Activated CD8-positive, alpha-beta memory T cell treated with anti-CD3 and anti-CD28 coated beads, Interleukin-2, amount 10 ng/mL, durations not matched to agents 7 days and 5 days (primary cell): Measurements from ENCODE around the gene ADCY2. TPM values are rescaled to one million over a fixed set of nuclear protein-coding genes. Genes with fewer than 3 reads are reported as not detected.

Experiments
- ATAC-seq: fragments of 150-1000 bp; cut with Tn5 transposase; one replicate; pipeline ENCODE4 v1.10.0; 2021; ENCODE audit warnings: moderate library complexity
- CTCF ChIA-PET: fragments of 350-600 bp; sonication (Branson Sonifier 250); formaldehyde crosslinking; loops from one replicate; lab custom pipeline; 2021; ENCODE audit warnings: antibody characterized with exemption; lab: Charles Lee
- DNase-seq: peaks from one replicate; pipeline ENCODE4 v3.0.0-alpha.2; 2020
- H3K27ac Mint-ChIP-seq: one replicate; pipeline ENCODE4 v1.8.0; 2021; ENCODE audit warnings: mild to moderate bottlenecking, mixed read lengths
- H3K27me3 Mint-ChIP-seq: one replicate; pipeline ENCODE4 v1.8.0; 2021; ENCODE audit warnings: mixed read lengths
- H3K36me3 Mint-ChIP-seq: one replicate; pipeline ENCODE4 v1.8.0; 2021; ENCODE audit warnings: mild to moderate bottlenecking, mixed read lengths
- H3K4me1 Mint-ChIP-seq: one replicate; pipeline ENCODE4 v1.8.0; 2021; ENCODE audit warnings: mixed read lengths
- H3K4me3 Mint-ChIP-seq: one replicate; pipeline ENCODE4 v1.8.0; 2021; ENCODE audit warnings: mild to moderate bottlenecking, moderate library complexity, mixed read lengths
- H3K9me3 Mint-ChIP-seq: one replicate; pipeline ENCODE4 v1.8.0; 2022; ENCODE audit warnings: low read depth, mixed read lengths
- total RNA-seq, 2 experiments: library from RNA; stranded (reverse); gene quantifications; one replicate each; pipeline ENCODE4 v1.2.3, GENCODE V29; 2021

ADCY2 gene
- total RNA-seq, 2 experiments from 2014 or later: not detected

DNA sequence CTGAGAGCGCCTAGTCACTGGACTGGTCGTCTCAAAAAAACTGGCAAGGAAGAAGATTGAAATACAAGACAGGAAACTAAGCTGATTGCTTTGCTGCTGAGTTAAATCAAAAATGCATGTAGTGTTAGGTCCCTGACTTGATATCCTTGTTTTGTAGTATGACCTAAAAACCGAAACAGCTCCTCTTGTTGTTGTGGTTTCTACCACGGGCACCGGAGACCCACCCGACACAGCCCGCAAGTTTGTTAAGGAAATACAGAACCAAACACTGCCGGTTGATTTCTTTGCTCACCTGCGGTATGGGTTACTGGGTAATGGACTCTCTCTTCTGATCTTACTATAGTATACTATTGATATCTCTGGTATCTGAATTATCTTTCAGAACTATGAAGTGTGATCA is 477.3 kb downstream of the ADCY2 start:
- Mint-ChIP-seq H3K4me1 (peaks cover 66% of the 10 kb centered on the region), H3K27me3 (no peaks in the 10 kb centered on the region), H3K36me3 (peaks cover 60% of the 10 kb centered on the region), H3K9me3 (no peaks in the 10 kb centered on the region), H3K4me3 (peak overlapping the region; percentile 59), H3K27ac (peak overlapping the region; percentile 86)
- CTCF ChIA-PET: interaction anchor here (0.9 to 9.7 kb wide), 3 partner anchors 12 to 17 kb away, joined by 3 to 69 read pairs (median 7); no protein-coding TSS in a partner anchor
- ATAC-seq: peak; percentile 5
- DNase-seq: peak; percentile 75

DNA sequence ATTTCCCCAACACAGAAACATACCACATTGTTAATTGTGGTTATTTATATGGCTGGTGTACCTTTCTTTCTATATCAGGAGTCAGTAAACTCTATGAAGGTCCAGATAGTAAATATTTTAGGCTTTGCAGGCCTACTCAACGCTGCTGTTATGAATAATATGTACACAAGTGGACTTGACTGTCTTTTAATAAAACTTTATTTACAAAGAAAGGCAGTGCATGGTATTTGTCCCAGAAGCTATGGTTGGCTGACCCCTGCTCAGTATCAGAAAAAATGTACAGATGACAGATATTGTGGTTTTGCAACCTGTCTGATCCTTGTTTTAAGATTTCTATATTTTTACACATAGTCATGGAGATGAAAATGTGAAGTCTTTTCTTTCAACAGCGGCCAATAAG is 478.7 kb downstream of the ADCY2 start:
- H3K4me1 Mint-ChIP-seq: peaks cover 76% of the 10 kb centered on the region
- peaks cover 70% of the 10 kb centered on the region for H3K36me3 Mint-ChIP-seq
- no peak overlapping the region for H3K27ac Mint-ChIP-seq
- CTCF ChIA-PET: interaction anchor here (9.7 kb wide), 1 partner anchor 11 kb away, joined by 69 read pairs; no protein-coding TSS in a partner anchor
- H3K4me3 Mint-ChIP-seq: no peak overlapping the region
- ATAC-seq: no peak
- H3K27me3 Mint-ChIP-seq: no peaks in the 10 kb centered on the region
- H3K9me3 Mint-ChIP-seq: no peaks in the 10 kb centered on the region
- DNase-seq: no peak

DNA sequence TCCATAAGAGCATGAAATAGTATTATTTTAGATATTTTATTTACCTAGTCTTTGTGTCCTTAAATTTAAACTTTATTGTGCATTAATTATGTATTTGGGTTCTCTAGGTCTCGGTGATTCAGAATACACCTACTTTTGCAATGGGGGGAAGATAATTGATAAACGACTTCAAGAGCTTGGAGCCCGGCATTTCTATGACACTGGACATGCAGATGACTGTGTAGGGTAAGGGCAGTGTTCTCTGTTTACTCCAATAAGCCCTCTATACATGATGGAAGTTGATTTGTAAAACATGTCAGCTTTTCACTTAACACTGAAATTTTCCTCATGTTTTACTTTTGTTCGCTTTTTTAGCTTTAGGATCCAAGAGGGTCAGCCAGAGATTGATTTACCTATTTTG is 479.2 kb downstream of the ADCY2 start:
- Mint-ChIP-seq H3K4me1 (peaks cover 72% of the 10 kb centered on the region), H3K9me3 (no peaks in the 10 kb centered on the region), H3K36me3 (peaks cover 72% of the 10 kb centered on the region), H3K27me3 (no peaks in the 10 kb centered on the region), H3K4me3 (no peak overlapping the region), H3K27ac (no peak overlapping the region)
- ATAC-seq: no peak
- no peak for DNase-seq
- CTCF ChIA-PET: interaction anchor here (0.8 to 9.7 kb wide), 2 partner anchors 10 to 16 kb away, joined by 3 to 69 read pairs; no protein-coding TSS in a partner anchor

DNA sequence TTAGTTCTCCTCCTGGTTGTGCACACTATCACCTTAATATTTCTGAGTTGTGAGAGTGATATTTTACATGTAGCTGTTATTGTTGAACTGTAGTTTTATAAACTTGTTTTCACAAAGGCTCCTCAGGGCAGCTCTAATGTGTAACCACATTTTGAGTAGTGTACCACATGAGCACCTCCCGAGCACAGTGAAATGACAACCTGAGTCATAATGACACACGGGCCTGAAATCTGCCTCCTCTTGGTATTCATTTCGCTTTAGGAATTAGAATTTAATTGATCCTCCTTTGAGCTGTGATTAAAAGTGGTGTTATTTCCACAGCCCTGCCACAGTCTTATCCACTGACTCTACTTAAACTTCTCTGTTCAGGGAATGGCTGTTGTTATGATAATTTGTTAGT is 480.9 kb downstream of the ADCY2 start:
- no peaks in the 10 kb centered on the region for H3K27me3 Mint-ChIP-seq
- no peak overlapping the region for H3K4me3 Mint-ChIP-seq
- CTCF ChIA-PET: interaction anchor here (1.0 to 9.7 kb wide), 3 partner anchors 8 to 19 kb away, joined by 5 to 69 read pairs (median 7); partner anchors contain the start of genes FASTKD3 and MTRR
- ATAC-seq (peak; percentile 74), DNase-seq (peak; percentile 62)
- H3K36me3 Mint-ChIP-seq: peaks cover 73% of the 10 kb centered on the region
- H3K4me1 Mint-ChIP-seq: peaks cover 58% of the 10 kb centered on the region
- H3K9me3 Mint-ChIP-seq: no peaks in the 10 kb centered on the region
- no peak overlapping the region for H3K27ac Mint-ChIP-seq

GRCh38 chr5:7877851-7878250 is 481.9 kb downstream of the ADCY2 start:
- Mint-ChIP-seq H3K4me3 (no peak overlapping the region), H3K9me3 (no peaks in the 10 kb centered on the region), H3K27me3 (no peaks in the 10 kb centered on the region), H3K36me3 (peaks cover 73% of the 10 kb centered on the region), H3K27ac (peak overlapping the region; percentile 41), H3K4me1 (peaks cover 48% of the 10 kb centered on the region)
- ATAC-seq (no peak), DNase-seq (no peak)
- CTCF ChIA-PET: interaction anchor here (1.0 to 9.7 kb wide), 2 partner anchors 8 to 9 kb away, joined by 5 to 69 read pairs; partner anchors contain the start of genes FASTKD3 and MTRR

- no peak for DNase-seq
- no peaks in the 10 kb centered on the region for H3K27me3 Mint-ChIP-seq
- peaks cover 76% of the 10 kb centered on the region for H3K36me3 Mint-ChIP-seq
- peak; percentile 74 for ATAC-seq
- H3K4me1 Mint-ChIP-seq: peaks cover 42% of the 10 kb centered on the region
- H3K27ac Mint-ChIP-seq: peak overlapping the region; percentile 41
- no peak overlapping the region for H3K4me3 Mint-ChIP-seq
- CTCF ChIA-PET: interaction anchor here (1.2 kb wide), 1 partner anchor 9 kb away, joined by 3 read pairs; no protein-coding TSS in a partner anchor
- H3K9me3 Mint-ChIP-seq: no peaks in the 10 kb centered on the region
These were observed 482.5 kb downstream of the ADCY2 start for GRCh38 chr5:7878381-7878873.
